Gastroesophageal sphincter (tissue), 4 donors: ENCODE measurements around the gene STK40. TPM values are rescaled to one million over a fixed set of nuclear protein-coding genes. Genes with fewer than 3 reads are reported as not detected.

ENCODE experiments used
- ATAC-seq: fragments of 150-250 bp; one replicate; pipeline ENCODE4 v1.9.1; 2016; ENCODE audit warnings: mild to moderate bottlenecking, moderate library complexity
- H3K27ac ChIP-seq, 4 donors: fragments of 200-600 bp; sonication (generic) in 3 of 4; 1 replicate in 3 of 4; 2 replicates in 1 of 4; pipeline ENCODE4 v1.5.1; 2016 to 2019
- H3K27me3 ChIP-seq: fragments of 200-600 bp; sonication (generic); one replicate; pipeline ENCODE4 v1.5.1; 2019
- H3K36me3 ChIP-seq, 2 donors: fragments of 200-600 bp; sonication (generic); one replicate each; pipeline ENCODE4 v1.5.1; 2019; ENCODE audit warnings: control low read depth in 1 of 2
- H3K4me1 ChIP-seq, 3 donors: fragments of 200-600 bp; sonication (generic); 1 replicate in 2 of 3; 2 replicates in 1 of 3; pipeline ENCODE4 v1.5.1; 2016 to 2019; ENCODE audit warnings: control low read depth in 2 of 3
- H3K4me3 ChIP-seq, 2 donors: fragments of 200-600 bp; sonication (generic); one replicate each; pipeline ENCODE4 v1.5.1; 2019; ENCODE audit warnings: mild to moderate bottlenecking in 1 of 2, moderate library complexity in 1 of 2
- H3K9me3 ChIP-seq, 3 donors: fragments of 200-600 bp; sonication (generic); one replicate each; pipeline ENCODE4 v1.5.1; 2017 to 2019; ENCODE audit warnings: control low read depth in 2 of 3
- EP300 ChIP-seq: sonication (generic); formaldehyde crosslinking; IDR thresholded peaks from one replicate; pipeline ENCODE4 v1.6.1; 2017; ENCODE audit warnings: antibody characterized with exemption, mild to moderate bottlenecking
- POLR2A ChIP-seq, 2 donors: fragments of 450-650 bp; IDR thresholded peaks; one replicate each; pipeline ENCODE4 v1.6.1; 2017; ENCODE audit warnings: antibody characterized with exemption in 2 of 2, mild to moderate bottlenecking in 2 of 2, moderate library complexity in 1 of 2
- POLR2AphosphoS5 ChIP-seq: sonication (generic); formaldehyde crosslinking; IDR thresholded peaks from one replicate; pipeline ENCODE4 v1.6.1; 2017; ENCODE audit warnings: antibody characterized with exemption
- WGBS, 2 donors: methylation state at CpG; one replicate each; pipeline ENCODE4 v1.1.5; 2018; ENCODE audit warnings: low coverage in 1 of 2; 5-methylcytosine and 5-hydroxymethylcytosine counted together
- total RNA-seq, 4 donors: library from RNA; depleted of rRNA; stranded (reverse); fragments of >200 nt; gene quantifications; one replicate each; pipeline ENCODE4 v1.1.0, GENCODE V29; 2016
- TF ChIP-seq, protein P1 (sequence below), 4 experiments: fragments of 200-600 bp in 2 of 4; fragments of 450-650 bp in 2 of 4; sonication (generic) in 1 of 4; IDR thresholded peaks; one replicate each; pipeline ENCODE4 v1.5.1; 2017 to 2019; ENCODE audit warnings: antibody characterized with exemption in 4 of 4, mild to moderate bottlenecking in 2 of 4, moderate library complexity in 2 of 4

Gene STK40
- total RNA-seq, 4 donors from 2014 or later: 39.2 to 127 (median 68.6) TPM

GRCh38 chr1:36398370-36398977 is 12.8 kb upstream of the STK40 start:
- no peak for ATAC-seq
- Histone ChIP-seq H3K36me3 (peaks cover 0 to 8% of the 10 kb centered on the region in 2 donors), H3K27ac (peak overlapping the region in 3 of 4 donors; percentile 96 to 98 (median 98)), H3K4me3 (no peak overlapping the region), H3K9me3 (no peaks in the 10 kb centered on the region), H3K4me1 (peaks cover 0 to 34% (median 6%) of the 10 kb centered on the region in 3 donors), H3K27me3 (no peaks in the 10 kb centered on the region)
- TF ChIP-seq POLR2AphosphoS5 (no peak), EP300 (no peak)
- 79 to 92% methylated on average over 3 to 4 of the region's 7 CpGs for WGBS, 2 donors

- Histone ChIP-seq H3K36me3 (peaks cover 0 to 17% of the 10 kb centered on the region in 2 donors), H3K9me3 (no peaks in the 10 kb centered on the region), H3K27me3 (no peaks in the 10 kb centered on the region), H3K4me1 (peaks cover 0 to 41% (median 6%) of the 10 kb centered on the region in 3 donors), H3K4me3 (peak within 1 kb of the TSS; percentile 69 to 79), H3K27ac (peak within 1 kb of the TSS; percentile 85 to 98 (median 97))
- no peak for TF ChIP-seq EP300
- peak; percentile 99 for TF ChIP-seq POLR2AphosphoS5
- TF ChIP-seq, protein P1, sequence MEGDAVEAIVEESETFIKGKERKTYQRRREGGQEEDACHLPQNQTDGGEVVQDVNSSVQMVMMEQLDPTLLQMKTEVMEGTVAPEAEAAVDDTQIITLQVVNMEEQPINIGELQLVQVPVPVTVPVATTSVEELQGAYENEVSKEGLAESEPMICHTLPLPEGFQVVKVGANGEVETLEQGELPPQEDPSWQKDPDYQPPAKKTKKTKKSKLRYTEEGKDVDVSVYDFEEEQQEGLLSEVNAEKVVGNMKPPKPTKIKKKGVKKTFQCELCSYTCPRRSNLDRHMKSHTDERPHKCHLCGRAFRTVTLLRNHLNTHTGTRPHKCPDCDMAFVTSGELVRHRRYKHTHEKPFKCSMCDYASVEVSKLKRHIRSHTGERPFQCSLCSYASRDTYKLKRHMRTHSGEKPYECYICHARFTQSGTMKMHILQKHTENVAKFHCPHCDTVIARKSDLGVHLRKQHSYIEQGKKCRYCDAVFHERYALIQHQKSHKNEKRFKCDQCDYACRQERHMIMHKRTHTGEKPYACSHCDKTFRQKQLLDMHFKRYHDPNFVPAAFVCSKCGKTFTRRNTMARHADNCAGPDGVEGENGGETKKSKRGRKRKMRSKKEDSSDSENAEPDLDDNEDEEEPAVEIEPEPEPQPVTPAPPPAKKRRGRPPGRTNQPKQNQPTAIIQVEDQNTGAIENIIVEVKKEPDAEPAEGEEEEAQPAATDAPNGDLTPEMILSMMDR (IDR thresholded peaks at IDR 0.05): peak in 1 of 4 experiments; percentile 26
- TF ChIP-seq POLR2A (IDR thresholded peaks at IDR 0.05): peak; percentile 96 to 97
- peak; percentile 97 for ATAC-seq
- WGBS, 2 donors: 0% methylated on average over 5 to 7 of the region's 60 CpGs
These were observed 11.9 kb upstream of the STK40 start, which contains the start of gene LSM10 for GRCh38 chr1:36397378-36398230. Gene LSM10 (minus strand): TSS chr1:36397908. CDS start chr1:36394129, 3,779 bp downstream.

DNA sequence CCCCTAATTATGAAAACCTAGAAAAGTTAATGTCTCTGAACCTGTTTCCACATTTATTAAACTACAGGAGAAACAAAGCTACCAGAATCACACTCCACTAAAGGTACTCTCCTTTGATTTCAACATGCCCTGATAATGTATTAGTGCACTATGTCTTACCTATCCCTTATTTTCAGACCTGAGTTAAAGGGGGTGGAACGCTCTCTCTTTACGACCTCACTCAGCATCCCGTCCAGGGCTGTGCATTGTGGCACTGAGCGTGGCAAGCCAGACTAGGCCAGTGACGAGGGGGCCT is 11.3 kb upstream of the STK40 start:
- Histone ChIP-seq H3K4me1 (peaks cover 0 to 41% (median 6%) of the 10 kb centered on the region in 3 donors), H3K4me3 (peak overlapping the region; percentile 69 to 79), H3K9me3 (no peaks in the 10 kb centered on the region), H3K36me3 (peaks cover 0 to 23% of the 10 kb centered on the region in 2 donors), H3K27me3 (no peaks in the 10 kb centered on the region), H3K27ac (peak overlapping the region; percentile 85 to 98 (median 97))
- no CpG with 5 or more reads among the region's 5 CpGs for WGBS, 2 donors
- TF ChIP-seq, protein P1 (IDR thresholded peaks at IDR 0.05): no peak
- TF ChIP-seq EP300 (no peak), POLR2AphosphoS5 (no peak), POLR2A (IDR thresholded peaks at IDR 0.05) (no peak)
- ATAC-seq: peak; percentile 42

DNA sequence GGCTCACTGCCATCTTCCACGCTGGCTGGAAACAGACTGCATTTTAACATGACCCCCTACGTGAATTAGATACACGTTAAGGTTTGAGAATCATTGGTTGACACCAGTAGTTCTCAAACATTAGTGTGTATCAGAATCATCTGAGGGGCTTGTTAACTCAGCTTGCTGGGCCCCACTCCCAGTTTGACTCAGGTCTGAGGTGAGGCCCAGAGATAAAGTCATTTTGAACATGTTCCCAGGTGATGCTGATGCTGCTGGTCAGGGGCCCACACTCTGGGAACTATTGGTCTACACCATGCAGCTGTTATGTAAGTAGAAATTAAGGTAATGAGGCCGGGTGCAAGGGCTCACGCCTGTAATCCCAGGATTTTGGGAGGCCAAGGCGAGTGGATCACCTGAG is 10.6 kb upstream of the STK40 start:
- 71 to 80% methylated on average over 5 to 6 of the region's 6 CpGs for WGBS, 2 donors
- no peak for TF ChIP-seq POLR2A (IDR thresholded peaks at IDR 0.05)
- TF ChIP-seq, protein P1 (IDR thresholded peaks at IDR 0.05): no peak
- TF ChIP-seq EP300: no peak
- TF ChIP-seq POLR2AphosphoS5: no peak

DNA sequence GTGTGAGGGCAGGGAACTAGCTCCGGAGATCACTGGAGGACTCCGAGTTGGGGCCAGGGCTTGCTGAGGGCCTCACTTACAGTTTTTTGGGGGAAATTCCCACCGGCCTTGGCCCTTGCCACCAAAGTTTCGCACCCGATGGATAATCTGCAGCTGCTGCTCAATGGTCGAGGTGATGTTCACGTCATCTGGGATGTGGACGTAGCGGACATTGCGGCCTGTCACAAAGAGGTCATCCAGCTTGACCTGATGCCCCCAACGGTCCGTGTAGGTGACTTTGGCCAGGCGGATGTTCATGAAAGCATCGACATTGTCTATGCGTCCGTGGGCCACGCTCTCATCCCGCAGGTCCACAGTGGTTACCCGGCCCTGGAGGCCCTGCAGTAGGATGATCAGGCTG is 8.0 kb upstream of the STK40 start:
- peaks cover 0 to 46% of the 10 kb centered on the region in 2 donors for H3K36me3 ChIP-seq
- H3K4me1 ChIP-seq: peaks cover 0 to 57% (median 12%) of the 10 kb centered on the region in 3 donors
- no peak overlapping the region for H3K4me3 ChIP-seq
- H3K27me3 ChIP-seq: no peaks in the 10 kb centered on the region
- TF ChIP-seq POLR2AphosphoS5 (no peak), POLR2A (IDR thresholded peaks at IDR 0.05) (no peak), EP300 (no peak)
- TF ChIP-seq, protein P1 (IDR thresholded peaks at IDR 0.05): no peak
- H3K27ac ChIP-seq: no peak overlapping the region
- ATAC-seq: no peak
- no CpG with 5 or more reads among the region's 19 CpGs for WGBS, 2 donors
- H3K9me3 ChIP-seq: no peaks in the 10 kb centered on the region

More for the DNA sequence above, 10.6 kb upstream of the STK40 start:
- no peak for ATAC-seq
- peaks cover 0 to 41% (median 6%) of the 10 kb centered on the region in 3 donors for H3K4me1 ChIP-seq
- peak overlapping the region in 1 of 2 donors; percentile 79 for H3K4me3 ChIP-seq
- no peaks in the 10 kb centered on the region for H3K27me3 ChIP-seq
- no peaks in the 10 kb centered on the region for H3K9me3 ChIP-seq
- H3K36me3 ChIP-seq: peaks cover 0 to 29% of the 10 kb centered on the region in 2 donors
- H3K27ac ChIP-seq: peak overlapping the region in 3 of 4 donors; percentile 96 to 98 (median 98)
